Renal cortex interstitium (tissue), 11 donors: ENCODE results near the gene RAB17. TPM values are rescaled to one million over a fixed set of nuclear protein-coding genes. Genes with fewer than 3 reads are reported as not detected.
"Not testable (repeated sequence)": the region's sequence is repeated elsewhere in the genome, so short reads cannot be mapped to it uniquely, and the experiment has no call there.

ENCODE experiments used
- DNase-seq, 11 donors: peaks; one replicate each; pipeline ENCODE4 v3.0.0-alpha.2; 2013; ENCODE audit warnings: low read depth in 9 of 11, low spot score in 4 of 11; ENCODE audit errors: extremely low read depth in 1 of 11
- polyA plus RNA-seq, 3 donors: library from polyadenylated mRNA; unstranded; fragments of 120-200 nt; gene quantifications; one replicate each; pipeline ENCODE4 v1.2.1, GENCODE V29; 2013; ENCODE audit not compliant: insufficient read length in 3 of 3

Gene RAB17
- polyA plus RNA-seq, 3 donors = 9.9 to 22.9 (median 10.1) TPM

DNA sequence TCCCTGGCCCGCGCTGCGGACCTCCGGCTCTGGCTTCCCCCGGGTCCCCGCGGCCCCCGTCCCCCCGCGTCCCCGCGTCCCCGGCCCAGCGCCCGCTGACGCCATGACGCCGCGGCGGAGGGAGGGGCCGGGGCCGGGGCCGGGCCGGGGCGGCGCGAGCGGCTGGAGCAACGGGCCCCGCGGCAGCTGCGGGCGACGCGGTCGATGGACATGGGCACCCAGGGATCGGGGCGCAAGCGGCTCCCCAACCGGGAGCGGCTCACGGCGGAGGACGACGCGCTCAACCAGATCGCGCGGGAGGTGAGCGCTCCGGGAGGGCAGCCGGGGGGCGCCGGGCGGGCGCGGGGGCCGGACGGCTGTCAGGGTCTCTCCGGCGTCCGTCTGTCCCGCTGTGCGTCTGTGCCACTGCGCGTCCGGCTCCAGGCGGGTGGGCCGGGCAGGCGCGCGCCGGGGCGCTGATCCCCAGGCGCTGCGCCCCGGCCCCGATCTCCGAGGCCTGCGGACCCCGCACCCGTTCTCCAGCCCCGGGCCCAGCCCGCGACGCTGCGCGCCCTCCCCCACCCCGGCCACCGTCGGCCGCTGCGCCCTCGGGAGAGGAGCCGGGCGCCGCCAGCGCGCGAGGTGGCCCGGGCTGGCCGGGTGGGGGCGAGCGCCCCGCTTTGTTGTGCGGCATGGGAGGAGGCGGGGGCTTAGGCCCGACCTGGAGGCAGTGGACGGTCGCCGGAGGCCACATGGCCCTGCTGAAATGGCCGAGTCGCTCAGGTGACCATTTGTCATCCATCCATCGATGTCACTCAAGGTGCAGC, 37.1 kb upstream of the RAB17 start, which contains the start of gene LRRFIP1:
Gene LRRFIP1, plus strand, starts transcription at position 147 of the 806 bp plus-strand sequence. Its CDS starts 58 bp downstream, at position 205.
- peak in 1 of 11 donors; percentile 35 for DNase-seq

DNA sequence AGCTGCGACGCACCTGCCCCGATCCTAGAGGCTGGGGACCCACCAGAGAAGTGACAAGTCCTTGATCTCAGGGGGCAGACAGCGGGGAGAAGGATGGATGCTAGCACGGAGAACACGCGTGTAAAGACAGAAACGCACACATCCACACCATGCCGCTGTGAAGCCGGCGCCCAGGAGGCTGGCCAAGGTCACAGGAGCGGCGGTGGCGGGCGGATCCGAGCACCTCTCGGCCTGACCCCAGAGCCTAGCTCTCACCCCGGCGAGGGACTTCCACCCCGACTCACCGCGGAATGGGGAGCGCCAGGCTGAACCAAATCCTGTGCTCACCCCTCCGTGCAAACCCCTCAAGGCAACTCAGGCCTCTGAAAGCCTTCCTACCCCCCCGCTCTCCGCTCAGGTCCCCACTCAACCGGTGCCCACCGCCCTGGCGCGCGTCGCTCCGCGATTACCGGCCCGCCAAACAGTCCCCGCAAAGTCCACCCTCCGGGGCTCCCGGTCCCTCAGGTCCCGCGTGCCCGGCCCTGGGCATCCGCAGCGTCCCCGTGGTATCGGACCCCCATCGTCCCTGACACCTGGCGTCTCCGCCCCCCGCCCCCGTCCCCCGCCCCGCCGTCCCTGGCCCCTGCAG, 36.4 kb upstream of the RAB17 start:
- DNase-seq = no peak

DNA sequence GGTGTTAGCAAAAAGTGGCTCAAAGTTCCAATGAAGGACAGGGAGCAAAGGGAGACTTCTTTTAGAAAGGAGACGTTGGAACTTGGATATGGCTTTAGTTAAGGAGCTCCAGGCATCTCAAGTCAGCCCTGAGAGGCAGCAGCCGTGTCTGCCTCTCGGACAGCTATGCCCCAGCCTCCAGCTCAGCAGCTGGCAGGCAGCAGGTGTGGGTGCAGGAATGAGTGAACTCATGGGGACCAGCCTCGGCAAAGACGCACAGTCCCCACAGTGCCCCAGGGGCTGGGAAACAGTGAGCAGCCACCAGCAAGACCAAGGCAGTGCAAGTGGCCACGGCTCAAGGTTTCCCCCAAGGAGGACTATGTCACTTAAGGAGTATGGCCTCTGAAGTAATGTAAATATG, 35.2 kb upstream of the RAB17 start:
- DNase-seq = no peak

DNA sequence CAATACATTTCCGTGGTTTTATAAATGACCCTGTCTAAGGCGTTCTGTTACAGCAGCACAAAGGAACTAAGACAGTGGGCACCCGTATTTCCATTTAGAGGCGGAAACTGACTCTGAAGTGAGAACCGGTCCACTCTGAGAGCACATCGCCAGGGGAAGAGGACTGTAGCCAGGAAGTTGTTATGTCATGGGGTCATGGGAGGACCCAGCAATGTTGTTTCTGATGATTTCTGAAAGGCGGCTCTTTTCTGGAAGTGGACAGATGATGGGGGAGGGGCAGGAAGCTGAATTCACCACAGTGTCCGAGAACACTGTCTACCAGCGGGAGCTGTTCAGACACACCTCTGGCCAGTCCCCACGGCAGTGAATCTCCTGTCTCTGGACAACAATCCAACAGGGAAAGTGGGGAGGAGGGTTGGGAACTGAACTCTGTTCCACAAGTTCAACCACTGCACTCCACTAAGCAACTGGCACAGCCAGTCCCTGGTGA, 34.7 kb upstream of the RAB17 start:
- DNase-seq = no peak

DNA sequence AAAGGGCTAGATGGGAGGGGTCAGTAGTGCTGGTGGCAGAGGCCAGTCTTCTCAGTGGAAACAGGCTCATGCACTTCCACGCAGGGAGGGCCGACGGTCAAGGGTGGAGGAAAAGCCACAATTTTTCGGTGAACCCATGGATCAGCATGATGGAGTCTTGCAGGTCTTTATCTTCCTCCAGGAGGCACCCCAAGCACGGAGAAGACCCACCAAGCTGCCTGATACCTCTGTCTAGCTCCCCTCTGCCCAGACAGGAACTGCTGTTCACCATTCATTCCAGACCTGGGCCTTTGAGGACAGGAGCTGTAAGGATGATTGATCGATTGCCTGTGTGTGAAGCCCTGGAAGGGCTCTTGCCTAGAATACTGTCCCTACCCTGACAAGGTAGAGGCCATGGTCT, 34.0 kb upstream of the RAB17 start:
- no peak for DNase-seq

DNA sequence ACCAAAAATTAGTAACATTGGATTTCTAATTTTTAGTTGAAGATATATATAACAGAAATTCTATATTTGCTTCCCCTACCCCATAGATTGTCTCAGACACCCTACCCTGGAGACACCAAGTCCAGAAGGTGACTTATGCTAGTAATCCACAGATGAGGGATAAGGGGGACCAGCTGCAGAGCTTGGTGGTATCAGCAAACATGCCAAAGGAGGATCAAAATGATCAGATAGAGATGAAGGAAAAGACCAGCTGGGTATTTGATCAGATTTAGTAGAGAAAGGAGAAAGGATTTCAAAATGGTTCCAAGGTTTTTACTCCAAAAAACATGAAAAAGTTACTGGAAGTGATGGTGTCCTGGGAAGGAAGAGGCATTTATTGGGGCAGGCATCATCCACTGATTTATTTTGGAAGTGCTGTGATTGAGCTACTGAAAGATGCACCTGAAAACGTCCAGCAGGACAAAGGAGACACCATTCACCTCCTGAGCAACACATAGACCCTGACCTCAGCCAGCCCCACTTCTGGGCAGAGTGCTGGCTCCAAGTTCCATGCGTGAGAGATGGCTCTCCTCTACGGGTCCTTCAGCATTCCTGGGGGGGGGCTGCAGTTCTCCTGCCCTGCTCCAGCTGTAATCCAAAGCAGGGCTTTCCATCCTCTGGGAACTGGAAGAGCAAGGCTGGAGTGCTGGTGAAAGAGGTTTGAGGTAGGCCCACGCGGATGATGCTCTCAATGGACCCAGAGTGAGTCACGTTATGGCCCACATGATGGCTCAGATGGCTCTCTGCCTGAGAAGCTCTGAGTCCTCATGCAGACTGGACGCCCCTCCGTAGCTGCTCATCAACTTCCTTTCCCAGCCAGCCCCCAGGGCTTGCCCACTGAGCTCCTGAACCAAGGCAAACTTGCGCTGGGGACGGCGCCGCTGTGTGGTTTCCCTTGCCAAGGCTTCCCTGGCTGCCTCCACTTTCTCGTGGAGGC, 33.2 kb upstream of the RAB17 start:
- DNase-seq = no peak

DNA sequence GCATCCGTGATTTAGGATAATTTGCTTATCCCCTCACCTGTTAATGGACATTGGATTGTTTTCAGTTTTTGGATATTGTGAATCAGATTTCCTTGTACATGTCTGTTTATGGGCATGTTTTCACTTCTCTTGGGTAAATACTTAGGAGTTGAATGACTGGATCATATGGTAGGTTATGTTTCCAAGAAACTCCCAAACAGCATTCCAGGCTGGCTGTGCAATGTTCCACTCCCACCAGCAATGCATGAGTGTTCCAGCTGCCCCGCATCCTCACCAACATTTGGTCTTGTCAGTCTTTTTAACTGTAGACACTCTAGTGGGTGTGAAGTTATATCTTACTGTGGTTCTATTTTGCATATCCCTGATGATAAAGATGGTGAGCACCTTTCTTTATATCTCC, 27.9 kb upstream of the RAB17 start:
- DNase-seq = no peak

DNA sequence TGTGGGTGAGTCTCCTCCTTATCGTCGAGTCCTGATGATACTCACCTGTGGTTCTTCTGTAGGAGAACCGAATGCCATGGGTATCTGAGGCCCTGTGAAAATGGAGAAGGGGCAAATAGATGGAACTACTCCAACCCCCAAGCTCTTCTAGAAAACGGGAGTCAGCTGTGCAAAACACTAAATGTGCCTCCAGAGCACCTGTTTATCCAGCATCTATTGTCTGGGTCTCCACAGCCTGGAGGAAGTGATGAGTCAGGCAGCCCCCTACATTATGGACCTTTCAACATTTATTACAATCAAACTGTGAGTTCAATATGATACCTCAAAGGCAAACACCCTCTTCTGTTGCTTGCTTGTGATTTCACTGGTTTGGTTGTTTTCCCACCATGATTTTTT, 27.1 kb upstream of the RAB17 start:
- DNase-seq = no peak

DNA sequence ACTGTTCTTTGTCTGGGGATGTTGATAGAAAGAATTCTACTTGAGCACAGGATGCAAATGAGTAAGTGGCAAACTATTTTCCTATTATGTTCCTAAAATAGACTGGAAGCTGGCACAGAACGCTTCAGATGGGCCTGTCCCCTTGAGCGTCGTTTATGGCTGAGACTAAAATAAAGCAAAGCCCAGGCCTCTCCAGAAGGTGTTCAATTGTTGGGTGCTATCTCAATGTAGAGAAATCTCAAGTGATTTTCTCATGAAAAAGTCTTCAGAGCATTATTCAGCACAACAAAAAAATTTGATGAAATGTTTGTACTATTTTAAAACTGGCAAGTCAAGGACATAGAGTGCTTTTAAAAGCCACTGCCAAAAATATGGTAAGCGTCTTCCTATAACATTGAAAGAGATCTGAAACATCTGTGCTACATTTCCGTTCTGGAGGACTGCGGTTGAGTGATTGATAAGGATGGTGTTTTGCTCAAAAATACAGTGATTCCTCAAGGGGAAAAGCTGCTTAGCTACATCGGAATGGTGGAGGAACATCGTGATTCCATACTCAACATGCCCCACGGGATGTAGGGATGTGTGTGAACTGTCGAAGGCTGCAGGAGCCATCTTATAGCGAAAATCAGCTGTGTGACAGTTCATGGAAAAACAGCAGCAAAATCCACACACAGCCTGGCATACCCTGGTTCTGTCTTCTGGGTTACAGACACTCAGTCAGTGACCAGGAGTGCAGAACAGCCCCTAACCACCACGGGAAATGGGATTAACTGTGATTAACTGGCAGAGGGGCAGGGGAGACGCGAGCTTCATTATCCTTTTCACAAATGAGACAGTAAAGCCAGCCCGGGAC, 26.4 kb upstream of the RAB17 start:
- peak in 1 of 11 donors; percentile 66 for DNase-seq

DNA sequence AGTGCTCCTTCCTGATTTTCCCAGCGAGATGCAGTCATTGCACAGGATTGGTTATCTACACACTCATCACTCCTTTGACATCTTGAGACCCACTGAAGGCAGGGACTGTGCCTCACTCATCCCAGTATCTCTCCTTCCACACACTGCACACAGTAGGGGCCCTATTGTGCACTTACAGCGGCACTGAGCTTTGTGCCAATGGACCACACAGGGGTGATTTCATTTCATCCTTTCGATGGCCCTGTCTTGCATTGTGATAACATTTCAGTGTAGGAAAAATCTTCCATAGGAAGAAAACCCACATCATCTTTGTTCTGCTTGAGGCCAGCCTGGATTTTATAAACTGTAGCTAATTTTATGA, 25.8 kb upstream of the RAB17 start:
- DNase-seq = no peak

DNA sequence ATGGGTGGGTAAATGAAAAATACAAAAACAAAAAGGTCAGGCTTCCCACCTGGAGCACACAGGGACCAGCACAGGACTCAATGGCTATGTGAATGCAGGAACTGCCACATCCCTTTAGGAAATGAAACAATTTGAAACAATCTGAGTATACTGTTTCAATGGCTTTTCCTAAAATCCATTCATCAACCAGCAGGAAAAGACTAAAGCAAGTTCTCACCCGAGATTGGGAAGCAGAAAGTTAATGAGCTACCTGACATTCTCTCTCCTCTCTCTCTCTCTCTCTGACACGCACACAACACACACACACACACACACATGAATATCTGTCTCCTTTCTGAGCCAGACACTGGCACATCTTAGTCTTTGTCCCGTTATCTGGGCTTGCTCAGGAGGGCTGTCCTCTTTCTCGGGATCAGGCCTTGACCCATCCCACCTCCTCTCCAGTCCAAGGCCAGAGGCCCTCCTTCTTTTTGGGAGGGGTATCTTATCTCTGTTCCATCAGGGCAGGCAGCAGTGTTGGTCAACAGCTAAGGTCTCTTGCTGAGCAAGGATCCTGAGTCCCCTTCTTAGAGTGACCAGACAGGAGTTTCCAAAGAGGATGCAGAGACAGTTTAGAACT, 25.2 kb upstream of the RAB17 start:
- no peak for DNase-seq

DNA sequence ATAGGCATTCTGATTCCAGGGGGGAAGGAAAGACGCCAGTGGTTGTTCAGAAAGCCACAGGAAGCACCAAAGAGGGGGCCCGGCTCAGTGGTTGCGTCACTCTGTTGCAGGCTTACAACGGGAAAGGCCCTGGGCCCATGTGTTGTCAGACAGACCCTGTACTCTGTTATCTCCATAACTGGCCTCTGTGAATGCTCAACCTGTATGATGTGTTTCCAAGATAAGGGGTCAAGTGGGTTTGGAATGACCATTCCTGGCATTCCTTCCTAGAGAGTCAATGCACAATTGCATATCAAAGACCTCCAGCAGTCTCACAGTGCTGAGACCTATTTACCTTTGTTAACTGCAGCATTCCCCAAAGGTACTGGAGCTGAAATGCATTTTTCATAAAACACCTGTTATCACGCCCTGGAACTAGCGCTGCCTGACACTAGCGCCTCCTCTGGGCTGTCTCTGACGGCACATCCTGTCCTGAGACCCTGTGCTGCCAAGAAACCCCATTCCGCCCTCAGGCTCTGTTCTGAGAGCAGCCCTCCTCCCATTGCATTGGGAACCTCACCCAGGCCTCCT, 23.7 kb upstream of the RAB17 start:
- DNase-seq = no peak

DNA sequence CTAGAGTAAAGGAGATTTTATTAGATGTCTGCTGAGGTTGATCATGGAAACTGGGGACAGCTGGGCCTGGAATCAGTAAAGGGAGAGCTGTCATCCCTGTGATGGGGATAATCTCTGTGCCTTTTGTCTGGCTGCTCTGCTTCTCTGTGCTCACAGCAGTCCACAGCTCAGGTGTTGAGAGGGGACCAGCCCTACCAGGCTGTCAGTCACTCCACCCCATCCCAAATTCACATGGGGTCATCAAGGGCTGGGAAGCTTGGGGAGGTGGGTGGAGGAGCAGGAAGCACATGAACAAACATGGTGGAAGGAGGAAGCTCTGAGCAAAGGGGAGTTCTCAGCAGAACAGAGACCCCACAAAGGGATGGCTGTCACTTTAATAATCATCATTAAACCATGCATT, 23.1 kb upstream of the RAB17 start:
- no peak for DNase-seq

DNA sequence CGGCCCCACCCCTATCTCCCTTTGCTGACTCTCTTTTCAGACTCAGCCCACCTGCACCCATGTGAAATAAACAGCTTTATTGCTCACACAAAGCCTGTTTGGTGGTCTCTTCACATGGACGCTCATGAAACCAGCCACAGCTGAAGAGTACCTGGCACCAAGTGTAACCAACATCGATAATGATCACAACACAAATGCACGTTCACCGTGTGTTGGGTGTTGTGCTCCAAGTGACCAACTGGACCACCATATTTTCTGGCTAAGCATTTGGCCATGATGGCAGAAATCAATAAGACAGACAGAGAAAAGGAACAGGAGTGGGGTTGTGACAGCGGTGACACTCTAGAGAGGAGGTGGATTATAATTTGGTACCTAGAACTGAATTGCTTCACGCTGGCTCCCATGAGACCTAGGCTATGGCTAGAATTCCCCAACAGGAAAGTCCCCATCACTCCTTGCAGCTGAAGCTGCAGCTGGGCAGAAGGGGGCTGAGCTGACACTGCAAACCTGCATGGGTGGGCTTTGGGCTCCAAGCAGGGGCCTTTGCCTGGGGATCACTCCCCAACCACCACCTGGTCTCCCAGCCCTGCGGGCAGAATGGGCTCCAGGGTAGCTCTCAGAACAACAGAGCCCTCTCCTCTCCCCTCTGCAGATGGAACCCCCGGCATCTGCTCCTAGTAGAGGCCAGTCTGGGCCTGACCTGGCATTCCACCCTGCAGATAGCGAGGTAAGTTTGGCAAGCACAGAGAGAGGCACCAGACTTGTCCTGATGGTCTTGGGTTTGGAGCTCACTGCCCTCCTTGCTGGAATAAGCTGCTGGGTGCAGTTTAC, 22.2 kb upstream of the RAB17 start:
- no peak for DNase-seq

DNA sequence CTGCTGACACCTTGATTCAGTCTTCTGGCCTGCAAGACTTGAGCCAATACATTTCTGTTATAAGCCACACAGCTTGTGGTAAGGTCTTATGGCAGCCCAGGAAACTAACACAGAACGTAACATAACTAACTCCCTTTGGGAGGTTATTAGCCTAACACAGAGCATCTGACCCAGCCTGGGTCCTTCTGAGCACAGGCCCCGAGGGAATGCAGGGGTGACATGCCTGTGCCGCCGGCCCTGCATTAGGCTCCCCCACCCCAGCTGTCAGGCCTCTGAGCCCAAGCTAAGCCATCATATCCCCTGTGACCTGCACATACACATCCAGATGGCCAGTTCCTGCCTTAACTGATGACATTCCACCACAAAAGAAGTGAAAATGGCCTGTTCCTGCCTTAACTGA, 16.0 kb upstream of the RAB17 start:
- not testable (repeated sequence) for DNase-seq

DNA sequence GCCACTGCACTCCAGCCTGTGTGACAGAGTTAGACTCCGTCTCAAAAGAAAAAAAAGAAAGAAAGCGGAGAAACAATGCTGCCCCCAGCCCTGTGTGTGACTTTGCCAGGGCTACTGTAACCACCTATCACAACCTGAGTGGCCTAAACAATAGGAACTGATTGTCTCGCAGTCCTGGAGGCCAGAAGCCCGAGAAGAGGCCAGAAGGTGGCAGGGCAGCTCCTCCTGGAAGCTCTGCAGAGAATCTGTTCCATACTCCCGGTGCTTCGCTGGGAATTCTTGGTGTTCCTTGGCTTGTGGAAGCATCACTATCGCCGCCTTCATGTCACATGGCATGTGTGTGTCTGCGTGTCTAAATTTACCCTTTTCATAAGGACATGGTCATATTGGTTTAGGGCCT, 14.4 kb upstream of the RAB17 start:
- no peak for DNase-seq

DNA sequence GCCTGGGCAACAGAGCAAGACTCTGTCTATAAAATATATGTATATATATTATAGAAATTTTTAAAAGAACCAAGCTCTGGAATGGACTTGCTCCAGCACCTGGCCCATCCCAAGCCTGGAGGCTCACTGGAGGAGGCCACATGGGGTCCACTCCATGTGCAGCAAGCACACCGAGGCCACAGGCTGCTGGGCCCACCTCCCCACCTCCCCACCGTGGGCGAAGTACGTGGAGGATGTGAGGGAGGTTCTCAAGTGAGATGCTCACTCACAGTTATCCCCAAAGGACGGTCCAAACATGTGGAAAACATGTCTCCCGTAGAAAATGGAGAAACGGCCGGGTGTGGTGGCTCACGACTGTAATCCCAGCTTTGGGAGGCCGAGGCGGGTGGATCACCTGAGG, 13.9 kb upstream of the RAB17 start:
- DNase-seq = no peak
